ENCODE measurements around the gene RYR3.

RYR3 gene

GRCh38 chr15:33844597-33844996 lies 533.8 kb downstream of the RYR3 start:
- ATAC-seq = no peak
- no peak for DNase-seq
- no peak overlapping the region for H3K27ac Mint-ChIP-seq
- H3K27me3 Mint-ChIP-seq = peaks cover 36% of the 10 kb centered on the region
- H3K4me3 Mint-ChIP-seq = no peak overlapping the region
- no peaks in the 10 kb centered on the region for H3K4me1 Mint-ChIP-seq
- peaks cover 0 to 9% of the 10 kb centered on the region in 2 donors for H3K9me3 Mint-ChIP-seq

GRCh38 chr15:33846142-33846541 lies 535.4 kb downstream of the RYR3 start:
- H3K4me1 Mint-ChIP-seq = no peaks in the 10 kb centered on the region
- H3K4me3 Mint-ChIP-seq = no peak overlapping the region
- peaks cover 25% of the 10 kb centered on the region for H3K27me3 Mint-ChIP-seq
- DNase-seq (no peak), ATAC-seq (no peak)
- no peak overlapping the region for H3K27ac Mint-ChIP-seq
- H3K9me3 Mint-ChIP-seq = peaks cover 0 to 9% of the 10 kb centered on the region in 2 donors

DNA sequence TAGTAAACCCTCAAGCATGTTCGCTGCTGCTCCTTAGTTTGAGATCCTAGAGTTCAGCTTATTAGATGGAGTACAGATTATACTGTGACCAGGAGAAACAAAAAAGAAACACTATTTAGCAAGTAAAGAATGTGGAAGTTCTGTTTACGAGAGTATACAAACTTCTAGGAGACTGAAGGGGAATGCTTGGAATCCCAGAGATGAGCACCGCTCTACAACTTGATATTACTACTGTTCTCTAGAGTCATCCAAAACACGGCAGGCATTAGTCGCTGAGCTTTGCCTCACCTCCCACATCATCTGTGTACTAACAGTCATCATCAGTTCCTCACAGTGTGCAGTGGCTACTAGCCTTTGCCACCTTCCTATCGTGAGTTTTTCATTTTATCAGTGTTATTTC lies 536.1 kb downstream of the RYR3 start:
- ATAC-seq (no peak), DNase-seq (no peak)
- H3K9me3 Mint-ChIP-seq = peaks cover 0 to 9% of the 10 kb centered on the region in 2 donors
- H3K4me1 Mint-ChIP-seq = no peaks in the 10 kb centered on the region
- H3K27ac Mint-ChIP-seq = no peak overlapping the region
- H3K27me3 Mint-ChIP-seq = peaks cover 25% of the 10 kb centered on the region
- H3K4me3 Mint-ChIP-seq = no peak overlapping the region

GRCh38 chr15:33848011-33848410 lies 537.2 kb downstream of the RYR3 start:
- no peak overlapping the region for H3K27ac Mint-ChIP-seq
- DNase-seq (no peak), ATAC-seq (no peak)
- H3K4me1 Mint-ChIP-seq = no peaks in the 10 kb centered on the region
- H3K27me3 Mint-ChIP-seq = peaks cover 16% of the 10 kb centered on the region
- peaks cover 0 to 9% of the 10 kb centered on the region in 2 donors for H3K9me3 Mint-ChIP-seq
- no peak overlapping the region for H3K4me3 Mint-ChIP-seq

- H3K4me3 Mint-ChIP-seq = no peak overlapping the region
- no peaks in the 10 kb centered on the region for H3K4me1 Mint-ChIP-seq
- H3K27me3 Mint-ChIP-seq = peaks cover 11% of the 10 kb centered on the region
- H3K9me3 Mint-ChIP-seq = peaks cover 0 to 5% of the 10 kb centered on the region in 2 donors
- no peak overlapping the region for H3K27ac Mint-ChIP-seq
- ATAC-seq (no peak), DNase-seq (no peak)
Observed at GRCh38 chr15:33851079-33851478, 540.3 kb downstream of the RYR3 start.

- Mint-ChIP-seq H3K27ac (no peak overlapping the region), H3K9me3 (no peaks in the 10 kb centered on the region)
Observed at GRCh38 chr15:33852094-33852493, 541.3 kb downstream of the RYR3 start.

GRCh38 chr15:33852570-33852969 lies 541.8 kb downstream of the RYR3 start:
- DNase-seq = no peak
- no peak overlapping the region for H3K4me3 Mint-ChIP-seq
- no peaks in the 10 kb centered on the region for H3K4me1 Mint-ChIP-seq
- H3K9me3 Mint-ChIP-seq = no peaks in the 10 kb centered on the region
- no peak for ATAC-seq
- no peak overlapping the region for H3K27ac Mint-ChIP-seq
- H3K27me3 Mint-ChIP-seq = no peaks in the 10 kb centered on the region

More at GRCh38 chr15:33852094-33852493, 541.3 kb downstream of the RYR3 start:
- H3K4me3 Mint-ChIP-seq = no peak overlapping the region
- no peak for ATAC-seq
- DNase-seq = no peak
- no peaks in the 10 kb centered on the region for H3K4me1 Mint-ChIP-seq
- peaks cover under 1% of the 10 kb centered on the region for H3K27me3 Mint-ChIP-seq

DNA sequence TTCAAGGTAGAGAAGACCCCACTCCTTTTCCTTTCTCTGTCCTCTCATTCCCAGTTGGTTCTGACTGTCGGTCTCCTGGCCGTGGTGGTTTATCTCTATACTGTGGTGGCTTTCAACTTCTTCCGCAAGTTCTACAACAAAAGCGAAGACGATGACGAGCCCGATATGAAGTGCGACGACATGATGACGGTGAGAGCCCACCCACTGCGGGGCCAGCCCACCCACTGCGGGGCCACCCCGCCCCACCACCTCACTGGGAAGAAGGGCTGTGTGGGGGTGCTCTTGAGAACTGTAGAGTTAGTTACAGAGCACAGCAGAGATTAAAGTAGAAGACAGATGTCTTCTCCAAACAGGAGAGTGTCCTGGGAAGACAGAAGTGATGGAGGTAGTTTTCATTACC lies 547.0 kb downstream of the RYR3 start:
- ATAC-seq = no peak
- no peak overlapping the region for H3K4me3 Mint-ChIP-seq
- H3K27me3 Mint-ChIP-seq = no peaks in the 10 kb centered on the region
- no peaks in the 10 kb centered on the region for H3K9me3 Mint-ChIP-seq
- no peak for DNase-seq
- H3K4me1 Mint-ChIP-seq = no peaks in the 10 kb centered on the region
- H3K27ac Mint-ChIP-seq = no peak overlapping the region

DNA sequence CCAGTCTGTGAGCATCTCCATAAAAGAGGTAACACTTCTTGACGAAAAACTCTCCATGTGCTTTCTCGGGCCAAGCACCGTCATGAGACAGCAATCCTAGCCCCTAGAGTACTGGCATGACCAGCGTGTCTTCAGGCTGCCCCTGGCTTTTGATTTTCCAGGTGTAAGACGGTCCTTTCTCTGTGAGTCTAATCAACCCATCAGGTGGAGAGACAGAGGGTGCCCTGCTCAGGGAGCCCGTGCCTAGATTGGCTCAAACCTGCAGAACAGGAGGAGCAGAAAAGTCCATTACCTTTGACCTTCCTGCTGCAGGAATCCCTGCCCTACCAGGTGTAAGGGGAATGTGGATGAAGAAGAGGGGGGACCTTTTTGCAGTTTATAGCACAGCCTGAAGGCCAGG lies 548.1 kb downstream of the RYR3 start:
- no peak overlapping the region for H3K27ac Mint-ChIP-seq
- DNase-seq (no peak), ATAC-seq (no peak)
- H3K27me3 Mint-ChIP-seq = no peaks in the 10 kb centered on the region
- no peak overlapping the region for H3K4me3 Mint-ChIP-seq
- no peaks in the 10 kb centered on the region for H3K9me3 Mint-ChIP-seq
- H3K4me1 Mint-ChIP-seq = no peaks in the 10 kb centered on the region

DNA sequence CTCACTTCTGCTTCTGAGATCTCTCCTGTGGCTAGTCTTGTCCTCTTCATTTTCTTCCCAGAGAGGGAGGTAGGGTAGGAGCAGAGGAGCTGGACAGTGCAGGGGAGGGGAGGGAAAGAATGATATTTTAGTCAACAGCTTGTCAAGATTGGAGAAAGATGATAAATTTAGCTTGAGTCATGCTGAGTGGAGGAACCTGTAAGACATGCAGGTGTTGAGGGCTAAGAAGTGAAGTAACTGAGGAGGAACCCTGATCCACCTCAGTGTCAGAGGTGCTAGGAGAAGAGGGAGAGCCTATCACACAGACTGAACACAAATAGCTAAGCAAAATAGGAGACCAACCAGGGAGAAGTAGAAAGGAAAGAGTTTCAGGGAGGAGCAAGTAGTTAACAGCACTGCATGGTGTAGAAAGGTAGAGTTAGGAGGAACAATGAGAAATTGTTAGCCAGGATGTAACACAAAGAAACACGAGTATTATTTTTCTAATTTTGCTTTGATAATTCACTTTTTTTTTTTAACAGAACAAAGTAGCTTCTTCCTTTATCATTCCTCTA lies 549.3 kb downstream of the RYR3 start:
- Mint-ChIP-seq H3K27ac (no peak overlapping the region), H3K27me3 (no peaks in the 10 kb centered on the region), H3K4me1 (no peaks in the 10 kb centered on the region), H3K9me3 (no peaks in the 10 kb centered on the region), H3K4me3 (no peak overlapping the region)
- DNase-seq = no peak
- ATAC-seq = no peak

DNA sequence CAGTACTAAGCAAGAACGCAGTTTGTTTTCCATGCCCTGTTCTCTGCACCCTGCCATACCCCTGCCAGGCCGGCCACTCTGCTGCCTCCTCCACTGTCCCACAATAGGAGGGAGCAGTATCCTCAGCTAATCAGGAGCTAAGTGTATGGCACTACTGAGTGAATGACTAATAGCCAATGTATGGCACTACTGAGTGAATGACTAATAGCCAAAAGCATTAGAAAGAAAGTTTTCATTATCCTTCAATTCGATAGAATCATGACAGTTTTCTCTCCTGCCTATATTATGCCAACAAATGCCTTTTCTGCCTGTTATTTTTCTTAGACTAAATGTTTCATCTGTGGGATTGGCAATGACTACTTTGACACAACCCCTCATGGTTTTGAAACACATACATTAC lies 550.0 kb downstream of the RYR3 start:
- no peak for DNase-seq
- H3K9me3 Mint-ChIP-seq = no peaks in the 10 kb centered on the region
- no peak overlapping the region for H3K4me3 Mint-ChIP-seq
- H3K27me3 Mint-ChIP-seq = no peaks in the 10 kb centered on the region
- no peak overlapping the region for H3K27ac Mint-ChIP-seq
- ATAC-seq = no peak
- H3K4me1 Mint-ChIP-seq = no peaks in the 10 kb centered on the region

DNA sequence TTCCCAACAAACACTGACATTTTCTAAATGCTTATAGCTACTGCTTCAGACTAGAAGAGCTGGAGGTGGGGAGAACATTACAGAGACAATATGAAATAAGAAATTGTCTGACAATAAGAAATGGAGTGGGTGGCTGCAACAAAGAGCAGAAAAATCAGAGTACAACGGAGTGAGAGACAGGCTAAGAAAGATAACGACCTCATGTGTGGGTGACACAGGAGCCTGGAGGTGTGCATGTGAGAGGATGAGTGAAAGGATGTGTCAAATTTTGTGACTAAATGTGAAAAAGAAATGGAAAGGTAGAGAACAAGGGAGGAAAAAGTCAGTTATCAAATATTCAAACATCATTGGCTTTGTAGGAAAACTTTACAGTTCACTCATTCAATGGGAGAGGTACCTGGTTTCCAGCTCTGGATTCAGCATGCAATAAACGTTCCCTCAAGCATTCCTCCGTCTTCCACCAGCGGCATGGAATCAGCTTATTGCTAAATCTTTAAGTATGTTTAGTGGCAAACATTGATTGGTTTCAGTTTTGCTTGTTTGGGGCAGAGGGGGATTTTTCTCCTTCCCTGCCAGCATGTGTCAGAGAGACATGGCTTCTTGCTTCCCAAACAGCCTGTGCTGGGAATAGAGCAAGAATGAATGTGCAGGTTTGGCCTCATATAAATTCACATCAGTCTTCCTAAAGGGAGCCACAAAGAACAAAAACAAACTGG lies 553.8 kb downstream of the RYR3 start:
- H3K4me3 Mint-ChIP-seq = no peak overlapping the region

GRCh38 chr15:33865416-33865815 lies 554.6 kb downstream of the RYR3 start:
- DNase-seq = no peak
- no peaks in the 10 kb centered on the region for H3K9me3 Mint-ChIP-seq
- no peaks in the 10 kb centered on the region for H3K4me1 Mint-ChIP-seq
- H3K4me3 Mint-ChIP-seq = no peak overlapping the region
- H3K27ac Mint-ChIP-seq = no peak overlapping the region
- ATAC-seq = no peak
- no peaks in the 10 kb centered on the region for H3K27me3 Mint-ChIP-seq

More for the DNA sequence above, 553.8 kb downstream of the RYR3 start:
- H3K4me1 Mint-ChIP-seq = no peaks in the 10 kb centered on the region
- H3K9me3 Mint-ChIP-seq = no peaks in the 10 kb centered on the region
- no peaks in the 10 kb centered on the region for H3K27me3 Mint-ChIP-seq
- DNase-seq (no peak), ATAC-seq (no peak)
- peak overlapping the region in 1 of 2 donors; percentile 10 for H3K27ac Mint-ChIP-seq

DNA sequence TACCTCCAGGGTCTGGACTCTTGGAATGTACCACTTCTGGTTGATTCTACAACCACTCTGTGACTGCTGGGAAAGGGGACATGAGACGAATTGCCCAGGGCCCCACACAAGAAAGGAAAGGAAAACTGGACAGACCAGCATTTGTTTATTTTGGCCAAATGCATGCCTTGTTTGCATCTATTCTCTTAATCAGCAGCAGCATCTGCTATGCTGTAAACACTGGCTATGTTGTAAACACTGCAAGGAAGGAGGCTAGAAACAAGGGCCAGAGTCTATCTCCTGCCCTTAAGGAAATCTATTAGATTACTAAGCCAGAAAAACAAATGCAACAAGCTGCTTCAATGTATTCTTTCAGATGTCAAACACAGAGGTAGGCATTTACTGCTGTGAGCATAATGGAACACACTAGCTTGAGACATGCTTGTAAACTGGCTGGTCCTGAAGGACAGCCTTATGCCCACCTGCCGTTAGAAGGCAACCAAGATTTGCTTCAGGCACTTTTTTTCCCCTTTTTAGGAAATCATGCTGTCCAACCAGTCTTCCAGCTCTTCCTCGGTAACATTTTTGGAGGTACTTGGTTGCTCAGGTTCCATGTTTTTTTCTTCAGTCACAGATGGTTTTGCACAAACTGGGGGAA lies 555.5 kb downstream of the RYR3 start:
- H3K27ac Mint-ChIP-seq = no peak overlapping the region

GRCh38 chr15:33871980-33872379 lies 561.2 kb downstream of the RYR3 start:
- no peaks in the 10 kb centered on the region for H3K27me3 Mint-ChIP-seq
- H3K9me3 Mint-ChIP-seq = no peaks in the 10 kb centered on the region

More for the DNA sequence above, 555.5 kb downstream of the RYR3 start:
- H3K4me1 Mint-ChIP-seq = no peaks in the 10 kb centered on the region
- H3K27me3 Mint-ChIP-seq = no peaks in the 10 kb centered on the region
- DNase-seq (no peak), ATAC-seq (no peak)
- H3K4me3 Mint-ChIP-seq = no peak overlapping the region
- no peaks in the 10 kb centered on the region for H3K9me3 Mint-ChIP-seq

GRCh38 chr15:33872416-33873106 lies 561.8 kb downstream of the RYR3 start:
- no peaks in the 10 kb centered on the region for H3K9me3 Mint-ChIP-seq
- H3K27me3 Mint-ChIP-seq = no peaks in the 10 kb centered on the region
- DNase-seq (no peak), ATAC-seq (no peak)
- no peaks in the 10 kb centered on the region for H3K4me1 Mint-ChIP-seq
- no peak overlapping the region for H3K4me3 Mint-ChIP-seq
- peak overlapping the region in 1 of 2 donors; percentile 27 for H3K27ac Mint-ChIP-seq

More at GRCh38 chr15:33871980-33872379, 561.2 kb downstream of the RYR3 start:
- no peak overlapping the region for H3K27ac Mint-ChIP-seq
- ATAC-seq = no peak
- DNase-seq = no peak
- no peaks in the 10 kb centered on the region for H3K4me1 Mint-ChIP-seq
- H3K4me3 Mint-ChIP-seq = no peak overlapping the region

Data from stimulated activated naive CD8-positive, alpha-beta T cell treated with anti-CD3 and anti-CD28 coated beads, Interleukin-15, amount 100 ng/mL, for 72 hours (primary cell).